HepG2 (cell line): ENCODE measurements around the gene PTPRF. TPM values are rescaled to one million over a fixed set of nuclear protein-coding genes. Genes with fewer than 3 reads are reported as not detected.

Source experiments
- ATAC-seq: fragments of 200-7000 bp; cut with Tn5 transposase; 3 replicates; pipeline ENCODE4 v1.9.1; 2020; ENCODE audit warnings: mild to moderate bottlenecking, moderate library complexity
- BruUV-seq: library from RNA; stranded (reverse); fragments of 400-500 nt; replicated peaks from 2 replicates; lab custom pipeline; 2021; lab: Mats Ljungman, UMichigan
- CTCF ChIA-PET: fragments of 300-600 bp; formaldehyde crosslinking; extraction: SDS; loops from one replicate; lab custom pipeline; 2021; ENCODE audit warnings: low total read pairs, inconsistent platforms, low intra/inter-chr PET ratio; lab: Yijun Ruan, JAX
- POLR2A ChIA-PET: fragments of 350-600 bp; sonication (Branson Sonifier 250); formaldehyde crosslinking; loops from one replicate; lab custom pipeline; 2020; ENCODE audit warnings: antibody characterized with exemption, inconsistent platforms; lab: Yijun Ruan, JAX
- DNase-seq: peaks from one replicate; pipeline ENCODE4 v3.0.0-alpha.2; 2015; ENCODE audit warnings: low spot score
- FAIRE-seq: peaks from 3 replicates; lab custom pipeline; 2011; peaks lifted over from hg19 to GRCh38; lab: Jason Lieb, UNC
- H2AFZ ChIP-seq: one replicate; pipeline ENCODE4 v1.6.1; 2011; ENCODE audit warnings: low read length, inconsistent platforms
- H3K27ac ChIP-seq: fragments of 300-600 bp; 3 replicates; pipeline ENCODE4 v1.8.0; 2011; ENCODE audit warnings: mixed run types, mild to moderate bottlenecking, mixed read lengths, low read length, inconsistent platforms; ENCODE audit not compliant: insufficient read depth; ENCODE audit errors: extremely low read length
- H3K27me3 ChIP-seq, 2 experiments: fragments of 200-600 bp in 1 of 2; 2 replicates in 1 of 2; 3 replicates in 1 of 2; pipeline versions ENCODE4 v1.6.0 to v1.8.0; 2011; ENCODE audit warnings: low read length in 2 of 2, mild to moderate bottlenecking in 2 of 2, moderate library complexity in 2 of 2, inconsistent platforms in 1 of 2; ENCODE audit not compliant: insufficient read depth in 2 of 2, control insufficient read depth in 1 of 2
- H3K36me3 ChIP-seq, 2 experiments: fragments of 200-600 bp in 1 of 2; replicated peaks in 1 of 2; 2 replicates in 1 of 2; 3 replicates in 1 of 2; pipeline versions ENCODE4 v1.5.1 to v1.8.0; 2011; ENCODE audit warnings: low read length in 2 of 2, inconsistent platforms in 1 of 2; ENCODE audit not compliant: insufficient read depth in 2 of 2, control insufficient read depth in 1 of 2
- H3K4me1 ChIP-seq: 2 replicates; pipeline ENCODE4 v1.5.1; 2012; ENCODE audit warnings: low read length, inconsistent platforms; ENCODE audit not compliant: insufficient read depth
- H3K4me2 ChIP-seq: 2 replicates; pipeline ENCODE4 v1.6.0; 2011; ENCODE audit warnings: low read depth, low read length, inconsistent platforms
- H3K4me3 ChIP-seq, 3 experiments: fragments of 200-600 bp in 1 of 3; sonication (generic), shearing (Covaris generic) in 1 of 3; replicated peaks in 1 of 3; 2 replicates each; pipeline ENCODE4 v1.5.1; 2011 to 2016; ENCODE audit warnings: low read length in 3 of 3, inconsistent platforms in 2 of 3, low read depth in 2 of 3, mild to moderate bottlenecking in 2 of 3, control low read depth in 1 of 3, mixed read lengths in 1 of 3; ENCODE audit not compliant: insufficient read depth in 1 of 3
- H3K79me2 ChIP-seq: one replicate; pipeline ENCODE4 v1.6.1; 2011; ENCODE audit warnings: low read length, inconsistent platforms; ENCODE audit not compliant: insufficient read depth
- H3K9ac ChIP-seq: 2 replicates; pipeline ENCODE4 v1.6.0; 2011; ENCODE audit warnings: mild to moderate bottlenecking, low read depth, low read length, inconsistent platforms; ENCODE audit not compliant: insufficient read depth
- H3K9me3 ChIP-seq: 2 replicates; pipeline ENCODE4 v1.5.1; 2012; ENCODE audit warnings: mild to moderate bottlenecking, low read length
- H4K20me1 ChIP-seq: 2 replicates; pipeline ENCODE4 v1.6.0; 2011; ENCODE audit warnings: inconsistent platforms, mild to moderate bottlenecking, low read length, moderate library complexity; ENCODE audit not compliant: insufficient read depth
- AHR ChIP-seq: IDR thresholded peaks from 2 replicates; pipeline ENCODE4 v1.6.1; 2018; ENCODE audit warnings: missing genetic modification reagents, missing compliant biosample characterization
- CENPT ChIP-seq: sonication (generic); formaldehyde crosslinking; IDR thresholded peaks from 2 replicates; pipeline ENCODE4 v1.8.0; 2022; ENCODE audit warnings: low read depth, mild to moderate bottlenecking, moderate library complexity, missing genetic modification reagents
- ETV6 ChIP-seq: sonication (generic); formaldehyde crosslinking; conservative IDR thresholded peaks from 2 replicates; pipeline ENCODE4 v1.4.0; 2020; ENCODE audit warnings: missing genetic modification reagents
- JUNB ChIP-seq: sonication (generic); formaldehyde crosslinking; IDR thresholded peaks from 2 replicates; pipeline ENCODE4 v1.8.0; 2022; ENCODE audit warnings: missing genetic modification reagents, mild to moderate bottlenecking, borderline replicate concordance
- PTBP1 ChIP-seq: fragments of 200-400 bp; formaldehyde crosslinking; IDR thresholded peaks from 2 replicates; pipeline ENCODE4 v1.6.1; 2018; ENCODE audit warnings: low read length, low read depth; ENCODE audit not compliant: poor library complexity, severe bottlenecking
- SIX4 ChIP-seq: sonication (generic); formaldehyde crosslinking; IDR thresholded peaks from 2 replicates; pipeline ENCODE4 v1.4.0; 2020; ENCODE audit warnings: missing genetic modification reagents
- ZBTB40 ChIP-seq, 2 experiments: fragments of 450-650 bp in 1 of 2; sonication (generic) in 1 of 2; formaldehyde crosslinking in 1 of 2; IDR thresholded peaks; 2 replicates each; pipeline versions ENCODE4 v1.6.1 to v1.8.0; 2016 to 2022; ENCODE audit warnings: antibody characterized with exemption in 1 of 2, mild to moderate bottlenecking in 1 of 2, missing genetic modification reagents in 1 of 2
- ZNF18 ChIP-seq: sonication (generic); formaldehyde crosslinking; IDR thresholded peaks from 2 replicates; pipeline ENCODE4 v1.8.0; 2022; ENCODE audit warnings: mild to moderate bottlenecking, missing genetic modification reagents; ENCODE audit not compliant: insufficient replicate concordance
- ZNF362 ChIP-seq: sonication (generic); formaldehyde crosslinking; IDR thresholded peaks from 2 replicates; pipeline ENCODE4 v1.4.0; 2020; ENCODE audit warnings: missing genetic modification reagents, mild to moderate bottlenecking, borderline replicate concordance
- ZNF7 ChIP-seq: IDR thresholded peaks from 2 replicates; pipeline ENCODE4 v1.6.1; 2016; ENCODE audit warnings: missing biosample characterization, missing genetic modification reagents
- ZNF790 ChIP-seq: sonication (generic); formaldehyde crosslinking; IDR thresholded peaks from 2 replicates; pipeline ENCODE4 v1.8.0; 2022; ENCODE audit warnings: missing genetic modification reagents, mild to moderate bottlenecking, borderline replicate concordance
- ZNF879 ChIP-seq: sonication (generic); formaldehyde crosslinking; IDR thresholded peaks from 2 replicates; pipeline ENCODE4 v1.8.1; 2023; ENCODE audit warnings: missing genetic modification reagents
- WGBS: methylation state at CpG from one replicate; pipeline ENCODE4 v1.1.6; 2017; ENCODE audit warnings: low lambda C conversion rate; 5-methylcytosine and 5-hydroxymethylcytosine counted together
- in situ Hi-C: cut with HindIII; loops from 2 replicates; pipeline ENCODE4 v1.10.0; 2017; ENCODE audit warnings: low pct_unique_long_range_greater_than_20kb; ENCODE audit not compliant: extremely low pct_ligation_motif_present
- intact Hi-C: fragments of 100-400 bp; cut with micrococcal nuclease; formaldehyde crosslinking; loops from one replicate; pipeline ENCODE4 v1.10.0; 2022; ENCODE audit not compliant: unreplicated experiment
- polyA plus RNA-seq, 8 experiments: library from polyadenylated mRNA; depleted of rRNA in 3 of 8; stranded (reverse) in 7 of 8; unstranded in 1 of 8; fragments of >200 nt; fragmentation: Illumina TruSeq in 4 of 8; extraction: Trizol in 4 of 8; gene quantifications; 2 replicates each; pipeline versions ENCODE4 v1.2.1 to v1.2.3, GENCODE V29; 2011 to 2016; ENCODE audit warnings: low read depth in 4 of 8, missing spikeins in 1 of 8, mixed read lengths in 1 of 8; ENCODE audit not compliant: insufficient read depth in 1 of 8
- total RNA-seq, 5 experiments: library from RNA; depleted of rRNA; stranded (reverse); fragments of >200 nt; fragmentation: Illumina TruSeq; extraction: Trizol; gene quantifications; 2 replicates each; pipeline ENCODE4 v1.2.3, GENCODE V29; 2016; ENCODE audit warnings: low read depth in 1 of 5

The PTPRF gene
- total and polyA plus RNA-seq, 2 of the 13 experiments (the other 11 are each of a cell fraction or from before 2014, with no cell fraction given) = 55.9 to 167 TPM

GRCh38 chr1:43552059-43552742, 21.5 kb downstream of the PTPRF start:
- WGBS = 94% methylated on average over 5 of the region's 5 CpGs
- no peak for ATAC-seq
- H3K9me3 ChIP-seq = no peaks in the 10 kb centered on the region
- POLR2A ChIA-PET = no interaction called here
- no peak overlapping the region for H3K9ac ChIP-seq
- H3K27me3 ChIP-seq = no peaks in the 10 kb centered on the region
- intact Hi-C loops (no loop called here), in situ Hi-C loops (no loop called here)
- peaks cover 22% of the 10 kb centered on the region for H3K79me2 ChIP-seq
- no TSS peak for BruUV-seq
- FAIRE-seq = no peak
- H3K36me3 ChIP-seq = peaks cover 39 to 61% of the 10 kb centered on the region in 2 experiments
- H3K4me2 ChIP-seq = no peak overlapping the region
- H3K27ac ChIP-seq = no peak overlapping the region
- H2AFZ ChIP-seq = no peak overlapping the region
- H3K4me3 ChIP-seq = no peak overlapping the region
- no peak for DNase-seq
- H3K4me1 ChIP-seq = peaks cover 32% of the 10 kb centered on the region
- CTCF ChIA-PET = no interaction called here
- H4K20me1 ChIP-seq = peaks cover 4% of the 10 kb centered on the region; the same call in 1 of the 2 replicates
- TF ChIP-seq PTBP1 (no peak), ZNF18 (CRISPR knock-in tag) (no peak), SIX4 (CRISPR knock-in tag) (no peak), AHR (CRISPR knock-in tag) (no peak), ZNF362 (CRISPR knock-in tag) (no peak), ETV6 (no peak), CENPT (CRISPR knock-in tag) (no peak), ZBTB40 (IDR thresholded peaks at IDR 0.05) (no peak), ZBTB40 (CRISPR knock-in tag; IDR thresholded peaks at IDR 0.05) (no peak), ZNF7 (CRISPR knock-in tag) (no peak), ZNF879 (CRISPR knock-in tag) (no peak), JUNB (CRISPR knock-in tag) (no peak), ZNF790 (CRISPR knock-in tag) (no peak)
